Trophoblast cell (in vitro differentiated cells and primary cell): ENCODE results near the gene HGD.
A peak's percentile ranks its signal among the peaks of the same experiment; 100 is the strongest.

Experiments used
- DNase-seq, 2 donors: peaks; one replicate each; pipeline ENCODE4 v3.0.0-alpha.2; 2016
- H2AFZ ChIP-seq: 2 replicates; pipeline ENCODE4 v1.6.1; 2013; ENCODE audit warnings: low read length, moderate library complexity, mild to moderate bottlenecking; ENCODE audit not compliant: insufficient read depth, poor library complexity
- H2AK5ac ChIP-seq: 2 replicates; pipeline ENCODE4 v1.6.1; 2013; ENCODE audit warnings: mild to moderate bottlenecking, low read length
- H2BK120ac ChIP-seq: 2 replicates; pipeline ENCODE4 v1.6.1; 2013; ENCODE audit warnings: low read length, mild to moderate bottlenecking, moderate library complexity; ENCODE audit not compliant: insufficient read depth, poor library complexity
- H2BK12ac ChIP-seq: 2 replicates; pipeline ENCODE4 v1.6.1; 2013; ENCODE audit warnings: mild to moderate bottlenecking, low read length, moderate library complexity
- H2BK5ac ChIP-seq: 2 replicates; pipeline ENCODE4 v1.6.1; 2013; ENCODE audit warnings: low read length, low read depth, moderate library complexity, mild to moderate bottlenecking; ENCODE audit not compliant: poor library complexity
- H3K14ac ChIP-seq: 2 replicates; pipeline ENCODE4 v1.6.1; 2013; ENCODE audit warnings: mild to moderate bottlenecking, low read length
- H3K18ac ChIP-seq: 2 replicates; pipeline ENCODE4 v1.6.1; 2013; ENCODE audit warnings: mild to moderate bottlenecking, low read length
- H3K23ac ChIP-seq: 2 replicates; pipeline ENCODE4 v1.6.1; 2013; ENCODE audit warnings: low read length
- H3K27ac ChIP-seq: 2 replicates; pipeline ENCODE4 v1.5.1; 2013; ENCODE audit warnings: low read depth, mild to moderate bottlenecking, inconsistent platforms, low read length, moderate library complexity
- H3K27me3 ChIP-seq: 2 replicates; pipeline ENCODE4 v1.6.1; 2013; ENCODE audit warnings: inconsistent platforms, mild to moderate bottlenecking, low read length, moderate library complexity; ENCODE audit not compliant: insufficient read depth
- H3K36me3 ChIP-seq, 2 experiments: 1 replicate in 1 of 2; 2 replicates in 1 of 2; pipeline ENCODE4 v1.6.1; 2013; ENCODE audit warnings: low read length in 2 of 2, mild to moderate bottlenecking in 2 of 2, moderate library complexity in 1 of 2; ENCODE audit not compliant: insufficient read depth in 2 of 2, control insufficient read depth in 1 of 2
- H3K4ac ChIP-seq: 2 replicates; pipeline ENCODE4 v1.6.1; 2013; ENCODE audit warnings: low read depth, mild to moderate bottlenecking, low read length, moderate library complexity
- H3K4me1 ChIP-seq, 2 experiments: 1 replicate in 1 of 2; 2 replicates in 1 of 2; pipeline ENCODE4 v1.6.1; 2013; ENCODE audit warnings: low read length in 2 of 2, mild to moderate bottlenecking in 2 of 2, moderate library complexity in 1 of 2; ENCODE audit not compliant: insufficient read depth in 2 of 2, control insufficient read depth in 1 of 2
- H3K4me2 ChIP-seq: 2 replicates; pipeline ENCODE4 v1.6.1; 2013; ENCODE audit warnings: inconsistent platforms, mild to moderate bottlenecking, low read length, moderate library complexity
- H3K4me3 ChIP-seq: 2 replicates; pipeline ENCODE4 v1.5.1; 2013; ENCODE audit warnings: mild to moderate bottlenecking, low read depth, low read length, inconsistent platforms
- H3K79me1 ChIP-seq: one replicate; pipeline ENCODE4 v1.6.1; 2013; ENCODE audit warnings: low read length
- H3K79me2 ChIP-seq: 2 replicates; pipeline ENCODE4 v1.6.1; 2013; ENCODE audit warnings: low read length, mild to moderate bottlenecking; ENCODE audit not compliant: control insufficient read depth, insufficient read depth, poor library complexity
- H3K9ac ChIP-seq: 2 replicates; pipeline ENCODE4 v1.6.1; 2013; ENCODE audit warnings: mild to moderate bottlenecking, low read length
- H3K9me3 ChIP-seq: 2 replicates; pipeline ENCODE4 v1.6.1; 2013; ENCODE audit warnings: low read depth, mild to moderate bottlenecking, control low read depth, inconsistent platforms, low read length; ENCODE audit not compliant: insufficient read depth
- H4K12ac ChIP-seq: 2 replicates; pipeline ENCODE4 v1.6.1; 2013; ENCODE audit warnings: low read depth, mild to moderate bottlenecking, low read length, moderate library complexity
- H4K8ac ChIP-seq: 2 replicates; pipeline ENCODE4 v1.6.1; 2013; ENCODE audit warnings: low read depth, mild to moderate bottlenecking, low read length, moderate library complexity
- H4K91ac ChIP-seq: one replicate; pipeline ENCODE4 v1.6.1; 2013; ENCODE audit warnings: low read depth, mild to moderate bottlenecking, low read length, moderate library complexity
- WGBS: extraction: QIAGEN DNeasy Blood & Tissue Kit; methylation state at CpG from one replicate; pipeline ENCODE4 v1.1.7; 2013; ENCODE audit warnings: missing lambda C conversion rate; ENCODE audit not compliant: insufficient read length, insufficient coverage; ENCODE audit errors: extremely low coverage; 5-methylcytosine and 5-hydroxymethylcytosine counted together

HGD gene

GRCh38 chr3:120625159-120625586, 56.9 kb downstream of the HGD start:
- no peak overlapping the region for H3K14ac ChIP-seq
- H3K23ac ChIP-seq = no peak overlapping the region

GRCh38 chr3:120623727-120624093, 58.3 kb downstream of the HGD start:
- no peak overlapping the region for H2AK5ac ChIP-seq
- no peaks in the 10 kb centered on the region for H3K79me2 ChIP-seq
- no peak overlapping the region for H4K12ac ChIP-seq
- H3K36me3 ChIP-seq = no peaks in the 10 kb centered on the region
- H3K9ac ChIP-seq = no peak overlapping the region
- H4K8ac ChIP-seq = no peak overlapping the region
- no peak for DNase-seq
- H2BK5ac ChIP-seq = no peak overlapping the region
- H2BK12ac ChIP-seq = no peak overlapping the region
- no peak overlapping the region for H3K27ac ChIP-seq
- H4K91ac ChIP-seq = no peak overlapping the region
- no peak overlapping the region for H3K18ac ChIP-seq
- H2AFZ ChIP-seq = no peak overlapping the region
- H3K23ac ChIP-seq = no peak overlapping the region
- peaks cover 7% of the 10 kb centered on the region for H3K9me3 ChIP-seq
- H3K4me2 ChIP-seq = no peak overlapping the region
- no peaks in the 10 kb centered on the region for H3K4me1 ChIP-seq
- no peak overlapping the region for H3K4me3 ChIP-seq
- no peaks in the 10 kb centered on the region for H3K79me1 ChIP-seq
- H2BK120ac ChIP-seq = no peak overlapping the region
- H3K14ac ChIP-seq = no peak overlapping the region
- H3K4ac ChIP-seq = no peak overlapping the region
- no peaks in the 10 kb centered on the region for H3K27me3 ChIP-seq

More at GRCh38 chr3:120625159-120625586, 56.9 kb downstream of the HGD start:
- no peak overlapping the region for H2AFZ ChIP-seq
- no peaks in the 10 kb centered on the region for H3K36me3 ChIP-seq
- DNase-seq = no peak
- H4K91ac ChIP-seq = no peak overlapping the region
- H4K8ac ChIP-seq = no peak overlapping the region
- H3K9me3 ChIP-seq = peaks cover 7% of the 10 kb centered on the region
- no peak overlapping the region for H3K18ac ChIP-seq
- H3K79me2 ChIP-seq = no peaks in the 10 kb centered on the region
- no peak overlapping the region for H3K4me3 ChIP-seq
- no peak overlapping the region for H2AK5ac ChIP-seq
- no peak overlapping the region for H2BK120ac ChIP-seq
- no peaks in the 10 kb centered on the region for H3K4me1 ChIP-seq
- no peak overlapping the region for H3K4me2 ChIP-seq
- no peak overlapping the region for H3K9ac ChIP-seq
- H2BK5ac ChIP-seq = no peak overlapping the region
- H3K27ac ChIP-seq = no peak overlapping the region
- H3K4ac ChIP-seq = no peak overlapping the region
- H3K79me1 ChIP-seq = no peaks in the 10 kb centered on the region
- H2BK12ac ChIP-seq = no peak overlapping the region
- H3K27me3 ChIP-seq = no peaks in the 10 kb centered on the region
- no peak overlapping the region for H4K12ac ChIP-seq

- Histone ChIP-seq H3K23ac (no peak overlapping the region), H3K36me3 (no peaks in the 10 kb centered on the region), H4K12ac (no peak overlapping the region), H3K9me3 (peaks cover 7% of the 10 kb centered on the region), H2BK12ac (no peak overlapping the region), H4K91ac (no peak overlapping the region), H2AK5ac (no peak overlapping the region), H3K18ac (no peak overlapping the region), H3K4me2 (no peak overlapping the region), H2BK5ac (no peak overlapping the region), H2BK120ac (no peak overlapping the region), H3K14ac (no peak overlapping the region), H2AFZ (no peak overlapping the region), H3K79me2 (no peaks in the 10 kb centered on the region), H3K27ac (no peak overlapping the region), H4K8ac (no peak overlapping the region), H3K4ac (no peak overlapping the region), H3K9ac (no peak overlapping the region), H3K4me3 (no peak overlapping the region), H3K79me1 (no peaks in the 10 kb centered on the region), H3K27me3 (no peaks in the 10 kb centered on the region), H3K4me1 (no peaks in the 10 kb centered on the region)
- no CpG with 5 or more reads among the region's 12 CpGs for WGBS
- peak; percentile 78 to 92 for DNase-seq
Measured at GRCh38 chr3:120622870-120623726, 58.9 kb downstream of the HGD start.

GRCh38 chr3:120622457-120622856, 59.6 kb downstream of the HGD start:
- H3K9me3 ChIP-seq = peaks cover 7% of the 10 kb centered on the region
- H3K4me1 ChIP-seq = no peaks in the 10 kb centered on the region
- H3K4me3 ChIP-seq = no peak overlapping the region
- no peak overlapping the region for H3K4me2 ChIP-seq
- no peak overlapping the region for H3K4ac ChIP-seq
- H2BK12ac ChIP-seq = no peak overlapping the region
- no peak overlapping the region for H4K91ac ChIP-seq
- no peak overlapping the region for H2BK120ac ChIP-seq
- H3K79me1 ChIP-seq = no peaks in the 10 kb centered on the region
- no peak overlapping the region for H3K23ac ChIP-seq
- no peak overlapping the region for H4K12ac ChIP-seq
- H3K18ac ChIP-seq = no peak overlapping the region
- WGBS = no CpG with 5 or more reads among the region's 3 CpGs
- H2AFZ ChIP-seq = no peak overlapping the region
- H3K79me2 ChIP-seq = no peaks in the 10 kb centered on the region
- H2BK5ac ChIP-seq = no peak overlapping the region
- H3K36me3 ChIP-seq = no peaks in the 10 kb centered on the region
- H3K27ac ChIP-seq = no peak overlapping the region
- no peak overlapping the region for H4K8ac ChIP-seq
- no peaks in the 10 kb centered on the region for H3K27me3 ChIP-seq
- H3K9ac ChIP-seq = no peak overlapping the region
- H3K14ac ChIP-seq = no peak overlapping the region
- H2AK5ac ChIP-seq = no peak overlapping the region
- no peak for DNase-seq
